Adrenal gland (tissue), 12 donors: ENCODE results near the gene LRRIQ1. TPM values are rescaled to one million over a fixed set of nuclear protein-coding genes. Genes with fewer than 3 reads are reported as not detected.
A peak's percentile ranks its signal among the peaks of the same experiment; 100 is the strongest.

Experiments
- DNase-seq, 7 donors: peaks; one replicate each; pipeline ENCODE4 v3.0.0-alpha.2; 2019 to 2020
- H3K27ac ChIP-seq, 5 donors: fragments of 200-600 bp; sonication (generic) in 4 of 5; 1 replicate in 3 of 5; 2 replicates in 2 of 5; pipeline versions ENCODE4 v1.5.1 to v1.8.0; 2016 to 2020; ENCODE audit warnings: mild to moderate bottlenecking in 1 of 5
- H3K27me3 ChIP-seq: fragments of 200-600 bp; 2 replicates; pipeline ENCODE4 v1.8.0; 2021
- H3K36me3 ChIP-seq, 2 donors: fragments of 200-600 bp; replicated peaks in 1 of 2; 1 replicate in 1 of 2; 2 replicates in 1 of 2; pipeline versions ENCODE4 v1.5.1 to v1.8.0; 2018 to 2022
- H3K4me1 ChIP-seq, 2 donors: fragments of 200-600 bp; replicated peaks in 1 of 2; 1 replicate in 1 of 2; 2 replicates in 1 of 2; pipeline versions ENCODE4 v1.5.1 to v1.8.0; 2018 to 2021
- H3K4me3 ChIP-seq, 4 donors: fragments of 200-600 bp; sonication (generic) in 3 of 4; one replicate each; pipeline ENCODE4 v1.5.1; 2016 to 2018
- H3K9me3 ChIP-seq, 3 donors: fragments of 200-600 bp; sonication (generic) in 1 of 3; replicated peaks in 1 of 3; 1 replicate in 2 of 3; 2 replicates in 1 of 3; pipeline versions ENCODE4 v1.5.1 to v1.8.0; 2016 to 2021
- POLR2A ChIP-seq, 2 donors: fragments of 450-650 bp; IDR thresholded peaks; one replicate each; pipeline ENCODE4 v1.6.1; 2017; ENCODE audit warnings: antibody characterized with exemption in 2 of 2, mild to moderate bottlenecking in 2 of 2, moderate library complexity in 1 of 2
- WGBS, 4 donors: extraction: QIAGEN DNeasy Blood & Tissue Kit in 2 of 4; methylation state at CpG; one replicate each; pipeline versions ENCODE4 v1.1.5 to v1.1.7; 2013 to 2017; 5-methylcytosine and 5-hydroxymethylcytosine counted together
- intact Hi-C, 2 donors: fragments of 100-400 bp; cut with DNase I; formaldehyde crosslinking; loops; one replicate each; pipeline versions ENCODE4 v1.14.1 to v1.15.0; 2022 to 2023
- polyA plus RNA-seq, 3 donors: library from polyadenylated mRNA; stranded (reverse); fragments of 200-250 nt in 2 of 3; fragments of 350-450 nt in 1 of 3; fragmentation: Illumina TruSeq in 1 of 3; extraction: RNeasy Lipid Tissue Mini Kit (QIAGEN cat#74804) in 1 of 3; gene quantifications; one replicate each; pipeline ENCODE4 v1.2.3, GENCODE V29; 2013 to 2014
- total RNA-seq, 9 donors: library from RNA; depleted of rRNA in 4 of 9; stranded (reverse); fragments of >200 nt in 4 of 9; fragments of 120-200 nt in 1 of 9; fragmentation: NEBNext Ultra II Directional in 1 of 9; extraction: Animal tissue kit (Norgen Biotek cat#: 25700) in 1 of 9; gene quantifications; one replicate each; pipeline versions ENCODE4 v1.1.0 to v1.2.4, GENCODE V29; 2013 to 2023
- TF ChIP-seq, protein P1 (sequence below), 6 experiments: fragments of 450-650 bp in 4 of 6; fragments of 200-600 bp in 2 of 6; sonication (generic) in 1 of 6; IDR thresholded peaks; 1 replicate in 5 of 6; 2 replicates in 1 of 6; pipeline versions ENCODE4 v1.5.1 to v1.8.0; 2016 to 2021; ENCODE audit warnings: antibody characterized with exemption in 6 of 6, mild to moderate bottlenecking in 2 of 6, moderate library complexity in 1 of 6
- donor health status: healthy with polysubstance abuse.
- donor health status: Bipolar disorder and iron deficiency.
- donor health status: DM: yes; HTN: yes; CAD: no.
- donor health status: DM: no; HTN: no; CAD: no.
- donor health status: DM: no; HTN: no; CAD: no.
- donor health status: DM: yes; HTN: yes; CAD: no.

LRRIQ1 gene
- total and polyA plus RNA-seq, 12 donors, result 0.09 to 0.56 (median 0.34) TPM; not detected in 3

DNA sequence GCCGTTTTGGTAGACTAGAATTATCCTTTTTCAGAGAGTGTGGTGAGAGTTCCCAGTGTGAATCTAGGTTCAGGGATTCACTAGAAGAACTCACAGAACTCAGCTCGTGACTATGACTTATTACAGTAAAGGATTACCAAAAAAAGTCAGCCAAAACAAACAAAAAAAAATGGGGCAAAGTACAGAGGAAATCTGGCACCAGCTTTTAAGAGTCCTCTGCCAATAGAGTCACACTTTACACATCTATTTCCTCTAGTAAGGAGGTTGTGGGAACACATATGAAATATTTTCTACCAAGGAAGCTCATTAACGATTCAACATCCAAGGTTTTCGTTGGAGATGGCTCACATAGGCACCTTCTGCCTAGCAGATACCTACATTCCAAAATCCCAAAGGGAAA is 28.3 kb upstream of the LRRIQ1 start:
- DNase-seq, result no peak
- Histone ChIP-seq H3K27ac (no peak overlapping the region), H3K36me3 (no peaks in the 10 kb centered on the region), H3K4me3 (no peak overlapping the region), H3K9me3 (no peaks in the 10 kb centered on the region), H3K4me1 (no peaks in the 10 kb centered on the region), H3K27me3 (no peaks in the 10 kb centered on the region)
- intact Hi-C loops, result no loop called here
- WGBS, 4 donors, result 30 to 51% (median 36%) methylated on average over 4 of the region's 4 CpGs
- TF ChIP-seq, protein P1, sequence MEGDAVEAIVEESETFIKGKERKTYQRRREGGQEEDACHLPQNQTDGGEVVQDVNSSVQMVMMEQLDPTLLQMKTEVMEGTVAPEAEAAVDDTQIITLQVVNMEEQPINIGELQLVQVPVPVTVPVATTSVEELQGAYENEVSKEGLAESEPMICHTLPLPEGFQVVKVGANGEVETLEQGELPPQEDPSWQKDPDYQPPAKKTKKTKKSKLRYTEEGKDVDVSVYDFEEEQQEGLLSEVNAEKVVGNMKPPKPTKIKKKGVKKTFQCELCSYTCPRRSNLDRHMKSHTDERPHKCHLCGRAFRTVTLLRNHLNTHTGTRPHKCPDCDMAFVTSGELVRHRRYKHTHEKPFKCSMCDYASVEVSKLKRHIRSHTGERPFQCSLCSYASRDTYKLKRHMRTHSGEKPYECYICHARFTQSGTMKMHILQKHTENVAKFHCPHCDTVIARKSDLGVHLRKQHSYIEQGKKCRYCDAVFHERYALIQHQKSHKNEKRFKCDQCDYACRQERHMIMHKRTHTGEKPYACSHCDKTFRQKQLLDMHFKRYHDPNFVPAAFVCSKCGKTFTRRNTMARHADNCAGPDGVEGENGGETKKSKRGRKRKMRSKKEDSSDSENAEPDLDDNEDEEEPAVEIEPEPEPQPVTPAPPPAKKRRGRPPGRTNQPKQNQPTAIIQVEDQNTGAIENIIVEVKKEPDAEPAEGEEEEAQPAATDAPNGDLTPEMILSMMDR (IDR thresholded peaks at IDR 0.05), result no peak
- TF ChIP-seq POLR2A (IDR thresholded peaks at IDR 0.05), result no peak

DNA sequence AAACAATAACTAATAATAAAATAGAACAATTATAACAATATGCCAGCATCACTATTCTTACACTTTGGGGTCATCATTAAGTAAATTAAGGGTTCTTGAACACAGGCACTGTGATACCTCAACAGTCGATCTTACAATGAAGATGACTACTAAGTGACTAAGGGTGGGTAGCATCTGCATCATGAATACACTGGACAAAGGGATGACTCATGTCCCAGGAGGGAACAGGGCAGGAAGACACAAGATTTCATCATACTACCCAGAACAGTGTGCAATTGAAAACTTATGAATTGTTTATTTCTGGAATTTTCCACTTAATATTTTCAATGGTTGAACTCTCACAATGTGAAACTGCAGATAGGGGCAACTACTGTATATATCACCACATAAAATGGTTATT is 19.7 kb upstream of the LRRIQ1 start:
- DNase-seq, result peak in 2 of 7 donors; percentile 1 to 16
- Histone ChIP-seq H3K36me3 (no peaks in the 10 kb centered on the region), H3K9me3 (no peaks in the 10 kb centered on the region), H3K4me1 (no peaks in the 10 kb centered on the region), H3K27me3 (no peaks in the 10 kb centered on the region), H3K27ac (no peak overlapping the region), H3K4me3 (no peak overlapping the region)
- intact Hi-C loops, result no loop called here
- WGBS, 4 donors, result 50 to 58% (median 56%) methylated on average over 1 of the region's 1 CpG
- TF ChIP-seq POLR2A (IDR thresholded peaks at IDR 0.05), result no peak
- TF ChIP-seq, protein P1 (IDR thresholded peaks at IDR 0.05), result no peak

DNA sequence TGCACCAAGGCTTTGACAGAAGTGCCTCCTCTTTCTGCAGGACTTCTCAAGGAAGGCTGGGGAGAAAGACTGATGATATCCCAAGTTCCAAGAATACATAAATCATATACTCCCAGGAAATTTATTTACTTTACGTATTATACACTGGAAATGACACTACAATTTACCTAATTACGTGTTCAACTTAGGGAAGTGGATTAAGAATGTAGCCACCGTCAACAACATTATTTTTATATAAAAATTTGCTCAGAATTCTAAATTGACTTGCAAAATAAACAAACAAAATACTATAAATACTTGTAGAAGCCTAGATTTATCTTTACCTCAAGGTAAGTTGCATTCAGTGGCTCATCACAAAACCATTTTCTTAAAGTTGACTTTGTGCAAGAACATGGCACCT is 19.0 kb upstream of the LRRIQ1 start:
- Histone ChIP-seq H3K27ac (no peak overlapping the region), H3K36me3 (no peaks in the 10 kb centered on the region), H3K4me3 (no peak overlapping the region), H3K9me3 (no peaks in the 10 kb centered on the region), H3K4me1 (no peaks in the 10 kb centered on the region), H3K27me3 (no peaks in the 10 kb centered on the region)
- 57 to 78% (median 64%) methylated on average over 3 of the region's 3 CpGs for WGBS, 4 donors
- intact Hi-C loops, result no loop called here
- TF ChIP-seq, protein P1 (IDR thresholded peaks at IDR 0.05), result no peak
- no peak for TF ChIP-seq POLR2A (IDR thresholded peaks at IDR 0.05)
- DNase-seq, result no peak

DNA sequence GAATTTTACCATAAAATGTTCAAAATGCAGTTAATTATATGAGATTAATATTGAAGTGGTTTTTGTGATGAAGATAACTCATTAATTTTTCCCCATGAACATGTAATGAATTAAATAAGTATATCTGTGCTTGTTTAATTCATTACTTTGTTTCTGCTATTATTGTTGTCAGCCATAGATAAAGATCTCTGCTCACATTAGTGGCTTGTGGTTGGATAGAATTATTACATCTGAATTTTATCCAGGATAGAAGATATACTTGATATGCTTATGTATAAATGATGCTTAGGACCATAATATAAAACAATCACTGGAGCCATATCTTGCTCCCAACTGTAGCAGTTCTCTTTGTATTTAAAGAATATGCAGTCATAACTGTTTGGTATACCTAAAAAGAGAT is 18.5 kb upstream of the LRRIQ1 start:
- H3K4me3 ChIP-seq, result no peak overlapping the region
- no peaks in the 10 kb centered on the region for H3K9me3 ChIP-seq
- H3K36me3 ChIP-seq, result no peaks in the 10 kb centered on the region
- TF ChIP-seq, protein P1 (IDR thresholded peaks at IDR 0.05), result no peak
- TF ChIP-seq POLR2A (IDR thresholded peaks at IDR 0.05), result no peak
- H3K27ac ChIP-seq, result no peak overlapping the region
- no peaks in the 10 kb centered on the region for H3K27me3 ChIP-seq
- DNase-seq, result no peak
- no peaks in the 10 kb centered on the region for H3K4me1 ChIP-seq
- intact Hi-C loops, result no loop called here
